Fibroblast of villous mesenchyme (primary cell): ENCODE data around the gene ADRB1. TPM values are rescaled to one million over a fixed set of nuclear protein-coding genes. Genes with fewer than 3 reads are reported as not detected.

Experiments used
- DNase-seq: peaks from one replicate; pipeline ENCODE4 v3.0.0-alpha.2; 2010; ENCODE audit warnings: low read depth
- H3K4me3 ChIP-seq: 2 replicates; pipeline ENCODE4 v1.5.1; 2011; ENCODE audit warnings: low read depth, mild to moderate bottlenecking, low read length
- total RNA-seq: library from RNA; depleted of rRNA; stranded (reverse); fragments of >200 nt; gene quantifications from 2 replicates; pipeline ENCODE4 v1.2.3, GENCODE V29; 2012
- TF ChIP-seq, protein P1 (sequence below): IDR thresholded peaks from 2 replicates; pipeline ENCODE4 v1.5.1; 2012; ENCODE audit warnings: low read depth, mild to moderate bottlenecking, low read length; ENCODE audit not compliant: insufficient read depth

ADRB1 gene
- total RNA-seq, 1 donor: not detected

DNA sequence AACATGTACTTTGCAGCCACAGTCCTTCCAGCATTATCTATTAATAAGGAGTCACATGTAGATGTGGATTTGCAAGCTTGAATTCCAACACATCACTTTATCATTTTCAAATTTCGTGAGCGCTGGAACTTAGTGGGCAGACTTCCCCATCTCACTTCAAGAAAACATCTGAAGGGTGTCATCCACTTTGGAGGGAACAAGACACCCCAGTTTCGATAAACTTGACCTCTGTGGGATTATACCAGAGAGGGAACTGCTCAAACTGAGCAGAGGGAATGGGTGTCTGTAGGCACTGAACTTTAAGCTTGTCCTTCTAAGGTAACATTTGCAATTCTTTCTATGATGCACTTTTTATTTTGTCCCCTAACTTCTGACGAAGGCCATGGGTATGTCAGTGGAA lies 27.5 kb downstream of the ADRB1 start:
- TF ChIP-seq, protein P1, sequence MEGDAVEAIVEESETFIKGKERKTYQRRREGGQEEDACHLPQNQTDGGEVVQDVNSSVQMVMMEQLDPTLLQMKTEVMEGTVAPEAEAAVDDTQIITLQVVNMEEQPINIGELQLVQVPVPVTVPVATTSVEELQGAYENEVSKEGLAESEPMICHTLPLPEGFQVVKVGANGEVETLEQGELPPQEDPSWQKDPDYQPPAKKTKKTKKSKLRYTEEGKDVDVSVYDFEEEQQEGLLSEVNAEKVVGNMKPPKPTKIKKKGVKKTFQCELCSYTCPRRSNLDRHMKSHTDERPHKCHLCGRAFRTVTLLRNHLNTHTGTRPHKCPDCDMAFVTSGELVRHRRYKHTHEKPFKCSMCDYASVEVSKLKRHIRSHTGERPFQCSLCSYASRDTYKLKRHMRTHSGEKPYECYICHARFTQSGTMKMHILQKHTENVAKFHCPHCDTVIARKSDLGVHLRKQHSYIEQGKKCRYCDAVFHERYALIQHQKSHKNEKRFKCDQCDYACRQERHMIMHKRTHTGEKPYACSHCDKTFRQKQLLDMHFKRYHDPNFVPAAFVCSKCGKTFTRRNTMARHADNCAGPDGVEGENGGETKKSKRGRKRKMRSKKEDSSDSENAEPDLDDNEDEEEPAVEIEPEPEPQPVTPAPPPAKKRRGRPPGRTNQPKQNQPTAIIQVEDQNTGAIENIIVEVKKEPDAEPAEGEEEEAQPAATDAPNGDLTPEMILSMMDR: no peak
- no peak for DNase-seq
- no peak overlapping the region for H3K4me3 ChIP-seq

DNA sequence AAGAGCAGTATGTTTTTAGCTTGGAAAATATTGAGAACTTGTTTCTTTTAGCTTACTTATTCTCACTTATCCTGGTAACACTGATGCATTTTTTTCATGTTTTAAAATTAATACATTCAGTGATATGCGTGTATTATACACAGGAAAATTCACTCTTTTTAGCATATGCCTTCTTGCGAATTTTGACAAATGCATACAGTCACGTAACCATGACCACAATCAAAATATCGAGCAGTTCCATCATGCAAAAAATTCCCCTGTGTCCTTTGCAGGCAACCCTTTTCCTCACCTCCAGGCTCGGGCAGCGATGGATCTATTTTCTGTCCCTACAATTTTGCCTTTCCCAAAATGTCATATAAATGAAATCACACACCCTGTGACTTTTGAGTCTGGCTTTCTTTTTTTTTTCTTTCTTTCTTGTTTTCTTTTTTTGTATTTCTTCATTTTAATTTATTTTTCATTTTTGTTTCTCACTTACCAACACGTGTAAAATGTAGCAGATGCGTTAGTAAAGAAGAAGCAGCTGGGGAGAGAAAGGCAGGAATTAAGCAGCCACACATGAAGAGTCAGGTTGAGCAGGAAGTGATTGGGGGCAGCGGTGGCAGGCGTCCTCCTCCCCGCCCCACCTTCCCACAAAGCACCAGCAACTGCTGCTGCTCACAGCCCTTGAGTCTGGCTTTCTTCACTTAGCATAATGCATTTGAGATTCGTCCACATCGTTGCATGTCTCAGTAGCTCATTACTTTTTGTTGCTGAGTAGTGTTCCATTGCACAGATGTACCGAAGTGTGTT lies 29.9 kb downstream of the ADRB1 start:
- no peak for DNase-seq
- TF ChIP-seq, protein P1: no peak

DNA sequence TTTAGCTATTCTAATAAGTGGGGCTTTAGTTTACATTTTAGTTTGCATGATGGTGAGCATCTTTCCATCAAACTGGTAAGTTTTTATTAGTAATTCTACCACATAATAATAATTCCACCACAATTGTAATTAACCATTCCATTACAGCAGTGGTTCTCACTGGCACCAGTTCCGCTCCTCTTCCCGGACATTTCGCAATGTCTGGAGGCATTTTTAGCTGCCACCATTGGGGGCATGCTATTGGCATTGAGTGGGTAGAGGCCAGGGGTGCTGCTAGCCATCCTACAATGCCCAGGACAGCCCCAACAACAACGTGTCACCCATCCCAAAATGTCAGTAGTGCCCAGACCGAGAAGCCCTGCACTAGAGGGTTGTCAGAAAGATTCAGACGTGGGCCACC lies 31.4 kb downstream of the ADRB1 start:
- no peak for DNase-seq
- TF ChIP-seq, protein P1: no peak
- no peak overlapping the region for H3K4me3 ChIP-seq

More for the DNA sequence above, 29.9 kb downstream of the ADRB1 start:
- H3K4me3 ChIP-seq: no peak overlapping the region

DNA sequence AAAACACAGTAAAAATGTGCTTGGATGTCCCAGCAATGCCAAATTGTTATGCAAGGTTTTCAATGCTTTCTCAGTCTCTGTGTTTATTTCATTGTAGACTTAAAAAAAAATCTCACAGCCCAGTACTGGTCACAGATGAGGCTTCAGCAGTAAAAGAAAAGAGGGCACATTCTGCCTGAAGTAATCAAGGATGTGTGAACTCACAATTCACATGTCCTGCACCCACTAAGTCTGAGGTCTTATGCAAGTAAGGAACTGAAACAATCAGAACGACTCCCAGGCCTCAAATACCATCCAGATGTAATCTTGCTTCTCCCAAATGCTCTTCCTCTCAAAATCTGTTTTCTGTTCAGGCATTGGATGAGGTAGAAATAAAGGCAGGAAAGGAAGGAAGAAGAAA lies 33.7 kb downstream of the ADRB1 start:
- no peak for DNase-seq
- TF ChIP-seq, protein P1: no peak
- no peak overlapping the region for H3K4me3 ChIP-seq

DNA sequence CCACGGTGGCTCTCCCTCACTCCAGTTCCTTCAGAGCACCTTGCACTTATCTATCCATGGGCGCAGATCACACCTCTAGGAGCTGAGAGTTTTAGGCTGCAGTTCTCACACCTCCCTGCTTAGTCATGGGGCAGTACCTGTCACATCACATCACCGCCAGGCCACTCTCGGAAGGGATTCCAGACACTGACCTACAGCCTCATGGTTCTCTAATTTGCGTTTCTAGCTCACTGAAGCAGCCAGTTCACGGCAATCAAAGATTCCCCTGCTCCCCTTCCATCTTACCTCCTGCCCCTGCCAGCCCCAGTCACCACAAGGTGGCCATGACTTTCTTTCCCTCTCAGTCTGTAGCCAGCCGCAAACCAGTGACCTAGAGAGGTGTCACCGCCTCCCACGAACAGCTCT lies 34.2 kb downstream of the ADRB1 start:
- DNase-seq: no peak
- no peak overlapping the region for H3K4me3 ChIP-seq
- TF ChIP-seq, protein P1: no peak

DNA sequence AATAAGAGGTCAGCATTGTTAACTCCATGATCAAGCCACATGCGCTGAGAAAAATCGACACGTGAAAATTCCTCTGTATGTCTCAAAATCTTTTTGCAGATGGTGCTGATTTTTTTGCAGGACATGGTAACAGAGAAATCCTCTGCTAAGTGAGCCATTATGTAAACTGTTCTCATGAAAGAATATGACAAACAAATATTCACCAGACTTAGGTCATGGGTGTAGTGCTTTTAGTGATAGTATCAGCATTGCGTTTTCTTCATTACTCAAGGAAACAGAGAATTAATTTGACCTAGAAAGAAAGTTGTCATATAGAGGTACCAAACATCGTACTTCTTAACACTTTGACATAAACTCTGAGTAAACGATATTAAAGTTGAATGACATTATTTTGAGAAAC lies 34.7 kb downstream of the ADRB1 start:
- no peak overlapping the region for H3K4me3 ChIP-seq
- TF ChIP-seq, protein P1: no peak
- no peak for DNase-seq

DNA sequence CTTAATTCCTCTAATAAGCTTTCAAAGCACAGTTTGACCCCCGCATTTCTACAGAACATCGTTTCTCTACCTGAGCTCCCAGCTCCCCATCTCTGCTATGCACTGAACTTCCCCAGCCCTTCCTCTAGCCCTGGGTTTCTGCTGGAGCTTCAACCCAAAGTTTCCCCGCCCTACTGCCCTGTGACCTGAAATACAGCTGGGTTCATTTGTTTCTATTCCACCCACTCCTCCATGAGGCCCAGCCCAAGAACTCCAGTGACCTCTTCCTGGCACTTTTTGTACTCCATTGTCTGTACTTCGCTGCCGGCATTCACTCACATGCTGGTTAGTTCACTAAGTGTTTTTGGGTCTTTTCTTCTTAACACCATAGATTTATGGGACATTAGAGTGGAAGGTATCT lies 35.8 kb downstream of the ADRB1 start:
- TF ChIP-seq, protein P1: no peak
- no peak for DNase-seq

More for the DNA sequence above, 35.8 kb downstream of the ADRB1 start:
- no peak overlapping the region for H3K4me3 ChIP-seq
